H1 (cell line): Measurements from ENCODE around the gene PRR29. TPM values are rescaled to one million over a fixed set of nuclear protein-coding genes. Genes with fewer than 3 reads are reported as not detected.

Source experiments
- CTCF ChIA-PET: fragments of 300-600 bp; sonication (Branson Sonifier 250); formaldehyde crosslinking; loops from one replicate; lab custom pipeline; 2021; ENCODE audit not compliant: partially characterized antibody; lab: Charles Lee
- POLR2A ChIA-PET: fragments of 300-600 bp; sonication (Branson Sonifier 250); formaldehyde crosslinking; loops from one replicate; lab custom pipeline; 2021; ENCODE audit warnings: inconsistent platforms; ENCODE audit not compliant: partially characterized antibody; lab: Charles Lee
- DNase-seq, 2 experiments: peaks; one replicate each; pipeline versions ENCODE4 v3.0.0 to v3.0.0-alpha.2; 2010 to 2022; ENCODE audit warnings: low spot score in 2 of 2, low read depth in 1 of 2, mixed read lengths in 1 of 2
- FAIRE-seq: peaks from 2 replicates; lab custom pipeline; 2011; peaks lifted over from hg19 to GRCh38; lab: Jason Lieb, UNC
- H2AFZ ChIP-seq: 2 replicates; pipeline ENCODE4 v1.8.1; 2012; ENCODE audit warnings: low read length, inconsistent platforms
- H2AK5ac ChIP-seq: 2 replicates; pipeline ENCODE4 v1.6.1; 2013; ENCODE audit warnings: low read depth, low read length
- H2BK120ac ChIP-seq: replicated peaks from 2 replicates; pipeline ENCODE3; 2013; ENCODE audit warnings: low read depth, low read length, inconsistent platforms
- H2BK12ac ChIP-seq: 2 replicates; pipeline ENCODE4 v1.6.1; 2013; ENCODE audit warnings: low read depth, low read length
- H2BK15ac ChIP-seq: 2 replicates; pipeline ENCODE4 v1.6.1; 2013; ENCODE audit warnings: low read length
- H2BK20ac ChIP-seq: 2 replicates; pipeline ENCODE4 v1.6.1; 2013; ENCODE audit warnings: low read length
- H2BK5ac ChIP-seq: 2 replicates; pipeline ENCODE4 v1.6.1; 2013; ENCODE audit warnings: low read depth, low read length
- H3K14ac ChIP-seq: 2 replicates; pipeline ENCODE4 v1.6.1; 2013; ENCODE audit warnings: inconsistent platforms; ENCODE audit not compliant: insufficient read length
- H3K18ac ChIP-seq: 2 replicates; pipeline ENCODE4 v1.6.1; 2013; ENCODE audit warnings: low read length; ENCODE audit errors: extremely low read depth
- H3K23ac ChIP-seq: 2 replicates; pipeline ENCODE4 v1.6.1; 2013; ENCODE audit warnings: inconsistent platforms; ENCODE audit not compliant: insufficient read length
- H3K23me2 ChIP-seq: 2 replicates; pipeline ENCODE4 v1.6.1; 2013; ENCODE audit warnings: low read depth, low read length
- H3K27ac ChIP-seq: 2 replicates; pipeline ENCODE4 v1.6.1; 2011; ENCODE audit warnings: low read depth, low read length, inconsistent platforms
- H3K27me3 ChIP-seq, 4 experiments: replicated peaks in 1 of 4; 1 replicate in 1 of 4; 2 replicates in 3 of 4; pipeline versions ENCODE4 v1.6.1 to v1.8.1; 2011 to 2013; ENCODE audit warnings: low read length in 3 of 4, mild to moderate bottlenecking in 3 of 4, inconsistent platforms in 2 of 4, mixed read lengths in 2 of 4, moderate library complexity in 1 of 4; ENCODE audit not compliant: control insufficient read depth in 3 of 4, insufficient read depth in 3 of 4; ENCODE audit errors: extremely low read depth in 1 of 4
- H3K36me3 ChIP-seq, 4 experiments: 2 replicates each; pipeline versions ENCODE4 v1.6.1 to v1.8.1; 2011 to 2013; ENCODE audit warnings: mild to moderate bottlenecking in 4 of 4, low read length in 3 of 4, moderate library complexity in 2 of 4, control low read depth in 1 of 4, inconsistent platforms in 1 of 4; ENCODE audit not compliant: insufficient read depth in 4 of 4, control insufficient read depth in 2 of 4
- H3K4ac ChIP-seq: replicated peaks from 2 replicates; pipeline ENCODE3; 2013; ENCODE audit warnings: low read length, low read depth, mixed read lengths, inconsistent platforms; ENCODE audit not compliant: insufficient read length
- H3K4me1 ChIP-seq, 4 experiments: replicated peaks in 1 of 4; 1 replicate in 1 of 4; 2 replicates in 3 of 4; pipeline versions ENCODE4 v1.6.1 to v1.8.1; 2011 to 2013; ENCODE audit warnings: low read length in 3 of 4, inconsistent platforms in 2 of 4, mixed read lengths in 1 of 4; ENCODE audit not compliant: insufficient read depth in 4 of 4, control insufficient read depth in 3 of 4
- H3K4me2 ChIP-seq, 2 experiments: 2 replicates each; pipeline versions ENCODE4 v1.6.1 to v1.8.1; 2011 to 2013; ENCODE audit warnings: low read depth in 2 of 2, low read length in 2 of 2, control low read depth in 1 of 2, inconsistent platforms in 1 of 2, mild to moderate bottlenecking in 1 of 2; ENCODE audit not compliant: insufficient read depth in 1 of 2
- H3K4me3 ChIP-seq, 4 experiments: fragments of 200-600, 300-600 bp in 1 of 4; sonication (generic), shearing (Covaris generic), sonication (Bioruptor Twin) in 1 of 4; 2 replicates each; pipeline versions ENCODE4 v1.5.1 to v1.8.1; 2011 to 2016; ENCODE audit warnings: low read length in 4 of 4, low read depth in 3 of 4, control low read depth in 2 of 4, inconsistent platforms in 2 of 4, mild to moderate bottlenecking in 2 of 4, mixed read lengths in 1 of 4, moderate library complexity in 1 of 4; ENCODE audit not compliant: insufficient read depth in 2 of 4; ENCODE audit errors: extremely low read depth in 1 of 4
- H3K56ac ChIP-seq: replicated peaks from 2 replicates; pipeline ENCODE3; 2013; ENCODE audit warnings: low read depth, mild to moderate bottlenecking, mixed read lengths, low read length, inconsistent platforms; ENCODE audit not compliant: insufficient read length
- H3K79me1 ChIP-seq: 2 replicates; pipeline ENCODE4 v1.6.1; 2013; ENCODE audit warnings: low read depth, low read length, control low read depth
- H3K79me2 ChIP-seq, 2 experiments: 2 replicates each; pipeline versions ENCODE4 v1.6.1 to v1.8.1; 2012 to 2013; ENCODE audit warnings: low read length in 2 of 2, mild to moderate bottlenecking in 2 of 2, inconsistent platforms in 1 of 2; ENCODE audit not compliant: insufficient read depth in 2 of 2, control insufficient read depth in 1 of 2
- H3K9ac ChIP-seq, 4 experiments: replicated peaks in 1 of 4; 1 replicate in 1 of 4; 2 replicates in 3 of 4; pipeline versions ENCODE4 v1.6.1 to v1.8.1; 2011 to 2013; ENCODE audit warnings: low read depth in 3 of 4, low read length in 3 of 4, control low read depth in 2 of 4, mild to moderate bottlenecking in 2 of 4, moderate library complexity in 2 of 4, inconsistent platforms in 1 of 4; ENCODE audit errors: extremely low read depth in 1 of 4
- H3K9me3 ChIP-seq, 2 experiments: 2 replicates each; pipeline versions ENCODE4 v1.6.1 to v1.8.1; 2012 to 2013; ENCODE audit warnings: mild to moderate bottlenecking in 2 of 2, moderate library complexity in 2 of 2, control low read depth in 1 of 2, inconsistent platforms in 1 of 2, low read depth in 1 of 2, low read length in 1 of 2, mixed read lengths in 1 of 2; ENCODE audit not compliant: insufficient read depth in 2 of 2
- H4K20me1 ChIP-seq, 2 experiments: replicated peaks in 1 of 2; 2 replicates each; pipeline versions ENCODE3 to v1.8.1; 2011 to 2013; ENCODE audit warnings: inconsistent platforms in 2 of 2, low read length in 2 of 2, mild to moderate bottlenecking in 1 of 2; ENCODE audit not compliant: insufficient read depth in 2 of 2, control insufficient read depth in 1 of 2
- H4K5ac ChIP-seq: 2 replicates; pipeline ENCODE4 v1.6.1; 2013; ENCODE audit warnings: low read length, low read depth, mixed read lengths, inconsistent platforms; ENCODE audit not compliant: insufficient read length
- H4K8ac ChIP-seq: 2 replicates; pipeline ENCODE4 v1.8.0; 2013; ENCODE audit warnings: mild to moderate bottlenecking, moderate library complexity, low read length, inconsistent platforms; ENCODE audit not compliant: insufficient read depth; ENCODE audit errors: extremely low read depth
- H4K91ac ChIP-seq: replicated peaks from 2 replicates; pipeline ENCODE3; 2013; ENCODE audit warnings: low read length, mixed read lengths, inconsistent platforms; ENCODE audit not compliant: insufficient read length
- ASH2L ChIP-seq: fragments of 200-600, 300-600 bp; sonication (generic); IDR thresholded peaks from one replicate; pipeline ENCODE4 v1.7.1; 2017; ENCODE audit warnings: low read length
- CREB1 ChIP-seq: IDR thresholded peaks from 2 replicates; pipeline ENCODE4 v1.6.1; 2012; ENCODE audit warnings: inconsistent platforms
- EP300 ChIP-seq, 2 experiments: IDR thresholded peaks; 1 replicate in 1 of 2; 2 replicates in 1 of 2; pipeline ENCODE4 v1.6.1; 2011 to 2012; ENCODE audit warnings: low read depth in 2 of 2, low read length in 2 of 2, mild to moderate bottlenecking in 2 of 2, borderline replicate concordance in 1 of 2, inconsistent platforms in 1 of 2, moderate library complexity in 1 of 2
- JUN ChIP-seq: IDR thresholded peaks from 2 replicates; pipeline ENCODE4 v1.6.1; 2011; ENCODE audit warnings: low read depth, mild to moderate bottlenecking, improper control_type of control experiment, low read length
- MAFK ChIP-seq: IDR thresholded peaks from 2 replicates; pipeline ENCODE4 v1.6.1; 2012; ENCODE audit warnings: low read depth, mild to moderate bottlenecking, improper control_type of control experiment, low read length
- PHF8 ChIP-seq: fragments of 200-600 bp; sonication (generic); conservative IDR thresholded peaks from 2 replicates; pipeline ENCODE4 v1.7.1; 2012; ENCODE audit warnings: low read depth, mild to moderate bottlenecking, inconsistent platforms, low read length, moderate library complexity
- POLR2A ChIP-seq, 2 experiments: IDR thresholded peaks; 1 replicate in 1 of 2; 2 replicates in 1 of 2; pipeline ENCODE4 v1.6.1; 2011; ENCODE audit warnings: low read depth in 2 of 2, low read length in 2 of 2, mild to moderate bottlenecking in 2 of 2; ENCODE audit errors: control extremely low read depth in 1 of 2
- RAD21 ChIP-seq, 2 experiments: IDR thresholded peaks in 1 of 2; conservative IDR thresholded peaks in 1 of 2; 2 replicates each; pipeline ENCODE4 v1.6.1; 2011; ENCODE audit warnings: low read depth in 2 of 2, low read length in 2 of 2, improper control_type of control experiment in 1 of 2, inconsistent platforms in 1 of 2, mild to moderate bottlenecking in 1 of 2, moderate library complexity in 1 of 2
- RBBP5 ChIP-seq: IDR thresholded peaks from 2 replicates; pipeline ENCODE4 v1.7.1; 2012; ENCODE audit warnings: low read depth, mild to moderate bottlenecking, inconsistent platforms, low read length, moderate library complexity, borderline replicate concordance
- SIX5 ChIP-seq: IDR thresholded peaks from 2 replicates; pipeline ENCODE4 v1.6.1; 2011; ENCODE audit warnings: mild to moderate bottlenecking, low read depth, low read length
- WGBS, 2 experiments: shearing (Covaris generic) in 1 of 2; methylation state at CpG; one replicate each; pipeline versions ENCODE4 v1.1.6 to v1.1.7; 2013 to 2015; ENCODE audit warnings: low lambda C conversion rate in 2 of 2, mixed read lengths in 2 of 2, inconsistent platforms in 1 of 2, low coverage in 1 of 2, missing lambda C conversion rate in 1 of 2; ENCODE audit not compliant: insufficient replicate concordance in 2 of 2, insufficient coverage in 1 of 2, insufficient read length in 1 of 2; ENCODE audit errors: extremely low coverage in 1 of 2, missing lambda C conversion rate in 1 of 2; 5-methylcytosine and 5-hydroxymethylcytosine counted together
- polyA plus RNA-seq, 7 experiments: library from polyadenylated mRNA; depleted of rRNA in 3 of 7; stranded (reverse) in 5 of 7; unstranded in 2 of 7; fragments of >200 nt in 5 of 7; fragments of 200-250 nt in 2 of 7; gene quantifications; 1 replicate in 5 of 7; 2 replicates in 1 of 7; 4 replicates in 1 of 7; pipeline versions ENCODE4 v1.2.1 to v1.2.3, GENCODE V29; 2011 to 2013; ENCODE audit warnings: missing spikeins in 2 of 7, mixed read lengths in 2 of 7
- total RNA-seq: library from RNA; stranded (reverse); fragmentation: NEBNext Ultra II Directional; extraction: Animal tissue kit (Norgen Biotek cat#: 25700); gene quantifications from 2 replicates; pipeline ENCODE4 v1.2.1, GENCODE V29; 2021
- TF ChIP-seq, protein P1 (sequence below), 3 experiments: IDR thresholded peaks; 1 replicate in 2 of 3; 2 replicates in 1 of 3; pipeline versions ENCODE4 v1.5.1 to v1.6.1; 2011; ENCODE audit warnings: low read length in 3 of 3, mild to moderate bottlenecking in 3 of 3, inconsistent platforms in 2 of 3, low read depth in 1 of 3, moderate library complexity in 1 of 3; ENCODE audit not compliant: insufficient read depth in 1 of 3; ENCODE audit errors: control extremely low read depth in 1 of 3

Gene PRR29
- total and polyA plus RNA-seq, 2 of the 8 experiments (the other 6 are each of a cell fraction or from before 2014, with no cell fraction given) = 0.67 to 0.83 TPM

DNA sequence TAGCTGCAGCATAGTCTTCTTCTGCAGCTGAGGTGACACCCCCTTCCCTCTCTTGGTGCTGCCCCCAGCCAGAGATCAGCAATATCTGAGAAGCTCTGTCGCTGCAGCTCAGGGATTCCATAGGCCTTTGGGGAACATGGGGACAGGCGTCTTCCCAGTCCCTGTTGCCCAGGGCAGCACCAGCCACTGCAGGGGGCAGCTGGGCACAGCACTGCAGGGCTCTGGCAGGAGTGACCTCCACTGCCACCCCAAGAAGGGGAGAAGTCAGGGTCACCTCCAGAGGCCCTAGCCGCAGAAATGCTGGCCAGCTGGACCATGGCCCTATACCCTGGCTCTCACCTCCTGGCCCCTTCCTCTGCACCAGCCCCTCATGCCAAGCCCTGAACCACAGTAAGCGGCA is 42.4 kb upstream of the PRR29 start:
- H3K79me2 ChIP-seq = no peaks in the 10 kb centered on the region
- CTCF ChIA-PET = interaction anchor here (0.6 to 14.4 kb wide), 9 partner anchors 9 to 75 kb away, joined by 3 to 270 read pairs (median 4); partner anchors contain the start of genes CSHL1, GH1, GH2 and ICAM2
- TF ChIP-seq RAD21 (IDR thresholded peaks at IDR 0.05 in 1 of 2, conservative IDR thresholded peaks at IDR 0.05 in 1 of 2; ENCODE audit: low read depth in 2 of 2, low read length in 2 of 2) (no peak), POLR2A (IDR thresholded peaks at IDR 0.05; ENCODE audit: control extremely low read depth in 1 of 2, low read depth in 2 of 2, low read length in 2 of 2) (no peak), JUN (no peak), PHF8 (no peak), SIX5 (no peak), MAFK (no peak), CREB1 (no peak), EP300 (IDR thresholded peaks at IDR 0.05; ENCODE audit: borderline replicate concordance in 1 of 2, low read depth in 2 of 2, low read length in 2 of 2) (no peak), RBBP5 (no peak), ASH2L (no peak)
- TF ChIP-seq, protein P1, sequence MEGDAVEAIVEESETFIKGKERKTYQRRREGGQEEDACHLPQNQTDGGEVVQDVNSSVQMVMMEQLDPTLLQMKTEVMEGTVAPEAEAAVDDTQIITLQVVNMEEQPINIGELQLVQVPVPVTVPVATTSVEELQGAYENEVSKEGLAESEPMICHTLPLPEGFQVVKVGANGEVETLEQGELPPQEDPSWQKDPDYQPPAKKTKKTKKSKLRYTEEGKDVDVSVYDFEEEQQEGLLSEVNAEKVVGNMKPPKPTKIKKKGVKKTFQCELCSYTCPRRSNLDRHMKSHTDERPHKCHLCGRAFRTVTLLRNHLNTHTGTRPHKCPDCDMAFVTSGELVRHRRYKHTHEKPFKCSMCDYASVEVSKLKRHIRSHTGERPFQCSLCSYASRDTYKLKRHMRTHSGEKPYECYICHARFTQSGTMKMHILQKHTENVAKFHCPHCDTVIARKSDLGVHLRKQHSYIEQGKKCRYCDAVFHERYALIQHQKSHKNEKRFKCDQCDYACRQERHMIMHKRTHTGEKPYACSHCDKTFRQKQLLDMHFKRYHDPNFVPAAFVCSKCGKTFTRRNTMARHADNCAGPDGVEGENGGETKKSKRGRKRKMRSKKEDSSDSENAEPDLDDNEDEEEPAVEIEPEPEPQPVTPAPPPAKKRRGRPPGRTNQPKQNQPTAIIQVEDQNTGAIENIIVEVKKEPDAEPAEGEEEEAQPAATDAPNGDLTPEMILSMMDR (IDR thresholded peaks at IDR 0.05; ENCODE audit: control extremely low read depth in 1 of 3, insufficient read depth in 1 of 3, low read depth in 1 of 3, low read length in 3 of 3) = no peak

More for the DNA sequence above, 42.4 kb upstream of the PRR29 start:
- no peak overlapping the region for H3K4me3 ChIP-seq
- POLR2A ChIA-PET = interaction anchor here (0.9 to 1.1 kb wide), 2 partner anchors 9 to 10 kb away, joined by 3 read pairs; no protein-coding TSS in a partner anchor
- peaks cover 0 to 9% of the 10 kb centered on the region in 2 experiments for H4K20me1 ChIP-seq
- H2BK20ac ChIP-seq = no peak overlapping the region
- H2AFZ ChIP-seq = no peak overlapping the region
- no peak overlapping the region for H3K18ac ChIP-seq
- H4K5ac ChIP-seq = no peak overlapping the region
- H3K56ac ChIP-seq = no peak overlapping the region
- FAIRE-seq (no peak), DNase-seq (no peak)
- no peak overlapping the region for H2BK15ac ChIP-seq
- no peak overlapping the region for H3K23ac ChIP-seq
- no peak overlapping the region for H3K4ac ChIP-seq
- H2BK120ac ChIP-seq = no peak overlapping the region
- H3K79me1 ChIP-seq = no peaks in the 10 kb centered on the region
- no peak overlapping the region for H2BK12ac ChIP-seq
- no peak overlapping the region for H4K8ac ChIP-seq
- H3K36me3 ChIP-seq = peaks cover 0 to 3% (median 0%) of the 10 kb centered on the region in 4 experiments; a peak in 1 of 8 replicates
- WGBS, 2 experiments = 96% methylated on average over 4 of the region's 4 CpGs; no CpG with 5 or more reads in 1 of the 2 experiments
- no peak overlapping the region for H3K9ac ChIP-seq
- H3K23me2 ChIP-seq = peaks cover 2% of the 10 kb centered on the region; the same call in 1 of the 2 replicates
- H2AK5ac ChIP-seq = no peak overlapping the region
- H3K27ac ChIP-seq = no peak overlapping the region
- H3K4me1 ChIP-seq = peaks cover 0 to 6% (median 3%) of the 10 kb centered on the region in 4 experiments; a peak in 3 of 7 replicates
- H4K91ac ChIP-seq = no peak overlapping the region
- no peak overlapping the region for H3K4me2 ChIP-seq
- H3K27me3 ChIP-seq = no peaks in the 10 kb centered on the region
- H3K9me3 ChIP-seq = no peaks in the 10 kb centered on the region
- H3K14ac ChIP-seq = no peak overlapping the region
- no peak overlapping the region for H2BK5ac ChIP-seq
